BJ (cell line): ENCODE results near the gene EGFL7. TPM values are rescaled to one million over a fixed set of nuclear protein-coding genes. Genes with fewer than 3 reads are reported as not detected.
"Not testable (repeated sequence)": the region's sequence is repeated elsewhere in the genome, so short reads cannot be mapped to it uniquely, and the experiment has no call there.

Experiments used
- CTCF ChIA-PET: fragments of 350-600 bp; formaldehyde crosslinking; extraction: SDS; loops from one replicate; lab custom pipeline; 2021; ENCODE audit warnings: antibody characterized with exemption, inconsistent platforms; lab: Yijun Ruan, JAX
- POLR2A ChIA-PET: fragments of 300-600 bp; sonication (Branson Sonifier 250); formaldehyde crosslinking; extraction: SDS; loops from one replicate; lab custom pipeline; 2021; ENCODE audit warnings: antibody characterized with exemption; lab: Charles Lee
- DNase-seq: peaks from one replicate; pipeline ENCODE4 v3.0.0-alpha.2; 2011; ENCODE audit warnings: low read depth
- H3K27me3 ChIP-seq: 2 replicates; pipeline ENCODE4 v1.6.0; 2011; ENCODE audit warnings: low read length; ENCODE audit not compliant: control insufficient read depth, insufficient read depth
- H3K36me3 ChIP-seq: 2 replicates; pipeline ENCODE4 v1.5.1; 2011; ENCODE audit warnings: low read length; ENCODE audit not compliant: control insufficient read depth, insufficient read depth
- H3K4me3 ChIP-seq: 2 replicates; pipeline ENCODE4 v1.5.1; 2011; ENCODE audit warnings: low read depth, mild to moderate bottlenecking, control low read depth, low read length
- CTCF ChIP-seq: IDR thresholded peaks from 2 replicates; pipeline ENCODE4 v1.5.1; 2011; ENCODE audit warnings: low read depth, mild to moderate bottlenecking, control low read depth, inconsistent platforms, low read length, moderate library complexity; ENCODE audit not compliant: insufficient read depth
- polyA plus RNA-seq: library from polyadenylated mRNA; depleted of rRNA; stranded (reverse); fragments of >200 nt; gene quantifications from 2 replicates; pipeline ENCODE4 v1.2.3, GENCODE V29; 2011

The EGFL7 gene
- polyA plus RNA-seq, 1 experiment = 26.9 TPM

- peak; percentile 86 for TF ChIP-seq CTCF
- ChIA-PET POLR2A (no interaction called here), CTCF (interaction anchor here (0.6 to 1.4 kb wide), 15 partner anchors 9 to 144 kb away, joined by 3 to 123 read pairs (median 4); no protein-coding TSS in a partner anchor)
- no peaks in the 10 kb centered on the region for H3K36me3 ChIP-seq
- H3K27me3 ChIP-seq = no peaks in the 10 kb centered on the region
- H3K4me3 ChIP-seq = no peak overlapping the region
- no peak for DNase-seq
These were observed 31.4 kb upstream of the EGFL7 start for GRCh38 chr9:136631038-136632000.

GRCh38 chr9:136632072-136632471, 30.6 kb upstream of the EGFL7 start:
- CTCF ChIA-PET = interaction anchor here (0.6 to 1.4 kb wide), 15 partner anchors 8 to 145 kb away, joined by 3 to 123 read pairs (median 4); no protein-coding TSS in a partner anchor
- H3K36me3 ChIP-seq, POLR2A ChIA-PET, H3K27me3 ChIP-seq, DNase-seq, H3K4me3 ChIP-seq: not testable (repeated sequence)

GRCh38 chr9:136632491-136633106, 30.1 kb upstream of the EGFL7 start:
- DNase-seq, POLR2A ChIA-PET, H3K27me3 ChIP-seq, H3K4me3 ChIP-seq, H3K36me3 ChIP-seq: not testable (repeated sequence)
- CTCF ChIA-PET = interaction anchor here (1.0 to 6.4 kb wide), 5 partner anchors 15 to 146 kb away, joined by 3 to 123 read pairs (median 9); no protein-coding TSS in a partner anchor

- no peak for DNase-seq
- ChIA-PET CTCF (interaction anchor here (1.1 to 6.4 kb wide), 2 partner anchors 9 to 148 kb away, joined by 5 to 89 read pairs; no protein-coding TSS in a partner anchor), POLR2A (interaction anchor here (0.6 kb wide), 1 partner anchor 77 kb away, joined by 18 read pairs; no protein-coding TSS in a partner anchor)
- TF ChIP-seq CTCF = no peak
- H3K36me3 ChIP-seq = no peaks in the 10 kb centered on the region
- no peak overlapping the region for H3K4me3 ChIP-seq
- peaks cover 2% of the 10 kb centered on the region; the same call in 1 of the 2 replicates for H3K27me3 ChIP-seq
These were observed 27.8 kb upstream of the EGFL7 start for GRCh38 chr9:136634904-136635303.

- Histone ChIP-seq H3K4me3 (no peak overlapping the region), H3K27me3 (peaks cover 26% of the 10 kb centered on the region), H3K36me3 (no peaks in the 10 kb centered on the region)
- ChIA-PET POLR2A (no interaction called here), CTCF (interaction anchor here (1.1 to 3.1 kb wide), 9 partner anchors 9 to 155 kb away, joined by 3 to 12 read pairs (median 6); no protein-coding TSS in a partner anchor)
- DNase-seq = no peak
- no peak for TF ChIP-seq CTCF
These were observed 22.3 kb upstream of the EGFL7 start for GRCh38 chr9:136640171-136641111.
